RWPE1 (cell line): ENCODE data around the gene TTC32.

ENCODE experiments used
- CTCF ChIA-PET: fragments of 350-600 bp; sonication (Branson Sonifier 250); formaldehyde crosslinking; extraction: SDS; loops from one replicate; lab custom pipeline; 2021; lab: Yijun Ruan, JAX
- POLR2A ChIA-PET: fragments of 400-600 bp; formaldehyde crosslinking; extraction: SDS; loops from one replicate; lab custom pipeline; 2020; ENCODE audit warnings: antibody characterized with exemption; ENCODE audit not compliant: low non-redundant PET; lab: Yijun Ruan, JAX
- DNase-seq: peaks from one replicate; pipeline ENCODE4 v3.0.0; 2012; ENCODE audit warnings: low spot score
- H3K27ac ChIP-seq: fragments of 450-650 bp; 2 replicates; pipeline ENCODE4 v1.5.1; 2017
- CTCF ChIP-seq: fragments of 450-650 bp; conservative IDR thresholded peaks from 2 replicates; pipeline ENCODE4 v1.5.1; 2017; ENCODE audit warnings: low read depth, mild to moderate bottlenecking

TTC32 gene

GRCh38 chr2:19857100-19857499 lies 44.7 kb downstream of the TTC32 start:
- CTCF ChIA-PET: no interaction called here

GRCh38 chr2:19855542-19856431 lies 46.0 kb downstream of the TTC32 start:
- no peak overlapping the region for H3K27ac ChIP-seq
- no peak for DNase-seq
- TF ChIP-seq CTCF: no peak
- ChIA-PET CTCF (interaction anchor here (0.6 kb wide), 1 partner anchor 486 kb away, joined by 3 read pairs; no protein-coding TSS in a partner anchor), POLR2A (no interaction called here)

More at GRCh38 chr2:19857100-19857499, 44.7 kb downstream of the TTC32 start:
- TF ChIP-seq CTCF: no peak
- H3K27ac ChIP-seq: no peak overlapping the region
- POLR2A ChIA-PET: no interaction called here
- no peak for DNase-seq

GRCh38 chr2:19854596-19855541 lies 46.9 kb downstream of the TTC32 start:
- TF ChIP-seq CTCF: no peak
- no peak for DNase-seq
- ChIA-PET CTCF (interaction anchor here (0.6 kb wide), 1 partner anchor 486 kb away, joined by 3 read pairs; no protein-coding TSS in a partner anchor), POLR2A (no interaction called here)
- H3K27ac ChIP-seq: no peak overlapping the region

GRCh38 chr2:19851116-19851695 lies 50.6 kb downstream of the TTC32 start:
- no peak overlapping the region for H3K27ac ChIP-seq
- ChIA-PET POLR2A (no interaction called here), CTCF (interaction anchor here (0.6 to 1.1 kb wide), 4 partner anchors 12 to 1330 kb away, joined by 3 to 5 read pairs (median 4); no protein-coding TSS in a partner anchor)
- peak; percentile 45 for DNase-seq
- no peak for TF ChIP-seq CTCF

- TF ChIP-seq CTCF: no peak
- peak; percentile 37 for DNase-seq
- ChIA-PET POLR2A (no interaction called here), CTCF (interaction anchor here (1.1 kb wide), 1 partner anchor 49 kb away, joined by 3 read pairs; no protein-coding TSS in a partner anchor)
- no peak overlapping the region for H3K27ac ChIP-seq
Observed at GRCh38 chr2:19850056-19851050, 51.4 kb downstream of the TTC32 start.
